ENCODE results near the gene SLC45A1.

SLC45A1 gene

GRCh38 chr1:8326265-8326664 is 8.4 kb downstream of the SLC45A1 start:
- TF ChIP-seq CTCF (IDR thresholded peaks at IDR 0.05): no peak

- TF ChIP-seq CTCF (IDR thresholded peaks at IDR 0.05): no peak
Measured at GRCh38 chr1:8328271-8328670, 10.4 kb downstream of the SLC45A1 start.

- no peak for TF ChIP-seq CTCF (IDR thresholded peaks at IDR 0.05)
Measured at GRCh38 chr1:8329439-8329838, 11.5 kb downstream of the SLC45A1 start.

- no peak for TF ChIP-seq CTCF (IDR thresholded peaks at IDR 0.05)
Measured at GRCh38 chr1:8329858-8330257, 11.9 kb downstream of the SLC45A1 start.

- no peak for TF ChIP-seq CTCF (IDR thresholded peaks at IDR 0.05)
Measured at GRCh38 chr1:8330271-8331125, 12.6 kb downstream of the SLC45A1 start.

- no peak for TF ChIP-seq CTCF (IDR thresholded peaks at IDR 0.05)
Measured at GRCh38 chr1:8332806-8333205, 14.9 kb downstream of the SLC45A1 start.

GRCh38 chr1:8333246-8333987 is 15.5 kb downstream of the SLC45A1 start:
- TF ChIP-seq CTCF (IDR thresholded peaks at IDR 0.05): no peak

All from LNCAP (cell line).